Esophagus squamous epithelium (tissue), 5 donors: Measurements from ENCODE around the gene AP4M1. TPM values are rescaled to one million over a fixed set of nuclear protein-coding genes. Genes with fewer than 3 reads are reported as not detected.

Source experiments
- DNase-seq: peaks from one replicate; lab custom pipeline; 2025; lab: John Stamatoyannopoulos, UW
- H3K27ac ChIP-seq, 4 donors: fragments of 200-600 bp; sonication (generic); one replicate each; pipeline ENCODE4 v1.5.1; 2016 to 2019; ENCODE audit warnings: mild to moderate bottlenecking in 1 of 4
- H3K27me3 ChIP-seq, 4 donors: fragments of 200-600 bp; sonication (generic); 1 replicate in 3 of 4; 2 replicates in 1 of 4; pipeline versions ENCODE4 v1.5.1 to v1.6.0; 2017 to 2021; ENCODE audit warnings: antibody characterized with exemption in 1 of 4
- H3K36me3 ChIP-seq, 3 donors: fragments of 200-600 bp; sonication (generic); one replicate each; pipeline ENCODE4 v1.5.1; 2016 to 2019
- H3K4me1 ChIP-seq, 3 donors: fragments of 200-600 bp; sonication (generic); one replicate each; pipeline ENCODE4 v1.5.1; 2017 to 2019
- H3K4me3 ChIP-seq, 4 donors: fragments of 200-600 bp; sonication (generic); 1 replicate in 3 of 4; 2 replicates in 1 of 4; pipeline ENCODE4 v1.5.1; 2016 to 2019; ENCODE audit warnings: mild to moderate bottlenecking in 2 of 4, moderate library complexity in 1 of 4
- H3K9me3 ChIP-seq, 3 donors: fragments of 200-600 bp; sonication (generic); one replicate each; pipeline ENCODE4 v1.5.1; 2016 to 2019
- CTCF ChIP-seq, 6 experiments: fragments of 450-650 bp in 4 of 6; fragments of 200-600 bp in 2 of 6; sonication (generic) in 2 of 6; IDR thresholded peaks; one replicate each; pipeline ENCODE4 v1.5.1; 2016 to 2019; ENCODE audit warnings: antibody characterized with exemption in 6 of 6, mild to moderate bottlenecking in 4 of 6, moderate library complexity in 4 of 6
- POLR2A ChIP-seq, 4 donors: fragments of 450-650 bp; IDR thresholded peaks; one replicate each; pipeline ENCODE4 v1.6.1; 2017; ENCODE audit warnings: antibody characterized with exemption in 4 of 4, mild to moderate bottlenecking in 4 of 4, moderate library complexity in 3 of 4
- WGBS, 2 donors: methylation state at CpG; one replicate each; pipeline ENCODE4 v1.1.5; 2018; 5-methylcytosine and 5-hydroxymethylcytosine counted together
- intact Hi-C: fragments of 100-400 bp; cut with DNase I; formaldehyde crosslinking; loops from one replicate; pipeline ENCODE4 v1.15.0; 2022
- small RNA-seq, 4 donors: library from RNA; depleted of rRNA; stranded (forward); fragments of <200 nt; gene quantifications; one replicate each; pipeline ENCODE3, GENCODE V24; 2016
- total RNA-seq, 4 donors: library from RNA; depleted of rRNA; stranded (reverse); fragments of >200 nt; gene quantifications; one replicate each; pipeline ENCODE4 v1.1.0, GENCODE V29; 2016
- donor health status: DM: yes; HTN: yes; CAD: no.

AP4M1 gene
- total RNA-seq, 4 donors from 2014 or later: 8.1 to 26.1 (median 9.9) TPM

DNA sequence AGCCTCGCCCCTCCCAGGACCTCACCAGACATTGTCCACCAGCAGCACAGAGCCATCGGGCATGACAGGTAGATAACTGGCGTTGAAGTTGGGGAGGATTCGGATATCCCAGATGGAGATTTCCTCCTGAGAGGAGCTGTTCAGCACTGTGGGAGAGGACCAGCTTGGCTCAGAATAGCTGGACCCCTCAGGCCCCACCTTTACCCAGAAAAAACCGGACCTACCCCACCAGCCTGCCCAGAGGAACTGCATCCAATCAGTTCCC is 55.6 kb downstream of the AP4M1 start:
- H3K9me3 ChIP-seq: no peaks in the 10 kb centered on the region
- peaks cover 14 to 49% (median 22%) of the 10 kb centered on the region in 3 donors for H3K36me3 ChIP-seq
- intact Hi-C loops: no loop called here
- H3K4me3 ChIP-seq: peak overlapping the region in 3 of 4 donors; percentile 51 to 98 (median 94)
- DNase-seq: no peak
- TF ChIP-seq CTCF (IDR thresholded peaks at IDR 0.05) (no peak), POLR2A (IDR thresholded peaks at IDR 0.05) (no peak)
- H3K27ac ChIP-seq: peak overlapping the region; percentile 82 to 93 (median 90)
- H3K27me3 ChIP-seq: no peaks in the 10 kb centered on the region
- no CpG with 5 or more reads among the region's 5 CpGs for WGBS, 2 donors
- H3K4me1 ChIP-seq: peaks cover 15 to 65% (median 25%) of the 10 kb centered on the region in 3 donors

DNA sequence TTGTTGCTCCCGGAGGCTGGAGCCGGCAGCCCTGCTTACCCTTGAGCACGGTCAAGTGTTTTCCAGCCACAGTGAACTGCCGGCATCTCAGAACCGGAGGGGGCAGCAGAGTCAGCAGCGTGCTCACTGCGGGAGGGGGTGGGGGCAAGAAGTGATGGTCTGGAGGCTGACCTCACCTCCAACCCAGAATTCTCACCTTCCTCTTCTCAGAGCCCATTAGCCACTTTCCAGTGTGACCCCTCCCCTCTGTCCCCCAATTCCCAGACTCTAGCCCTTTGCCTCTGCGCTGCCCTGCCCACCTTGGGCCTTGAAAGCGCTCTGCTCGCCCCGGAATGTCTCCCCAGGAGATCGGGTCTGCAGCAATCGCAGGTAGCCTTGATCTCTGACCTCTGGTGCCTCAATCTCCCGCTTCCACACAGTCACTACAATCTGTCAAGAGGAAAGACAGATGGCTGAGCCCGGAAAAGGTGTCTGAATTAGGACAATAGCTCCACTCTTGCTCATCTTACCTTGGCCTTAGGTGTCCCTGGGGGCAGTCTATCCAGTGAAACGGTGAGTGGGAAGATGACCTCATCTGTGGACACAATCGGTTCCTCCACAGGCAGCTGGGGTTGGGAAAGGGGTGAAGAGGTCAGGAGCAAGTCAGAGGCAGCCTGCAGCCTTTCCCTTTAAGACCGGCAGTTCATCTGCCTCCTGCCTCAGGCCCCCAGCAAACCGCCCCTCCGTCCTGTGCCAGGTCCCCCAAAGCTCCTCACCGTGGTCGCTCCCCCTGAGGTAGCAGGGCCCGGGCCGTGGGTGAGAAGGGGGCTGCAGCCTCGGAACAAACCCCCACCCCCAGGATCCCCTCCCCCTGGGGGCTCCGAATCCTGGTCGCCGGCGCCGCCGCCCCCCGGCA is 56.1 kb downstream of the AP4M1 start:
- DNase-seq: no peak
- 12 to 18% methylated on average over 6 to 9 of the region's 32 CpGs for WGBS, 2 donors
- intact Hi-C loops: no loop called here
- no peaks in the 10 kb centered on the region for H3K27me3 ChIP-seq
- H3K4me3 ChIP-seq: peak overlapping the region; percentile 51 to 98 (median 93)
- peaks cover 15 to 66% (median 26%) of the 10 kb centered on the region in 3 donors for H3K4me1 ChIP-seq
- H3K36me3 ChIP-seq: peaks cover 14 to 46% (median 22%) of the 10 kb centered on the region in 3 donors
- no peaks in the 10 kb centered on the region for H3K9me3 ChIP-seq
- H3K27ac ChIP-seq: peak overlapping the region; percentile 82 to 93 (median 90)
- peak in 1 of 6 experiments; percentile 10 for TF ChIP-seq CTCF (IDR thresholded peaks at IDR 0.05)
- no peak for TF ChIP-seq POLR2A (IDR thresholded peaks at IDR 0.05)

Small RNA genes lying within 50 kb of the gene (small RNA-seq; reads per million reads assigned to genes)
- gene MIR106B (18.0 to 31.4 (median 24.1) reads per million in 4 donors), gene MIR25 (486 to 753 (median 711) reads per million in 4 donors), gene MIR93 (74.9 to 172 (median 166) reads per million in 4 donors)

Other genes with a start within 250 kb of the AP4M1 start
- gene OR2AE1, start 224.6 kb upstream of the AP4M1 start, total RNA-seq: under 1 TPM in 2 of 4 donors, not detected in 2; 0.30 to 0.57 TPM
- 10 to 100 TPM; 18.3 to 35.7 (median 22.7) TPM for gene TRIM4, start 182.1 kb upstream of the AP4M1 start, total RNA-seq
- gene GJC3, start 172.0 kb upstream of the AP4M1 start, total RNA-seq: under 1 TPM in 1 of 4 donors, not detected in 3; 0.26 TPM
- gene AZGP1, start 125.6 kb upstream of the AP4M1 start, total RNA-seq: 10 to 100 TPM in 1 of 4 donors, 1 to 10 TPM in 1, under 1 TPM in 2; 0.19 to 99.9 (median 1.3) TPM
- gene ZKSCAN1, start 86.0 kb upstream of the AP4M1 start, total RNA-seq: 10 to 100 TPM; 18.3 to 38.3 (median 21.9) TPM
- 10 to 100 TPM in 1 of 4 donors, 1 to 10 TPM in 3; 3.7 to 12.0 (median 8.0) TPM for gene ZSCAN21, start 51.9 kb upstream of the AP4M1 start, total RNA-seq
- 10 to 100 TPM; 10.5 to 22.3 (median 12.2) TPM for gene ZNF3, start 19.9 kb upstream of the AP4M1 start, total RNA-seq
- gene COPS6, start 12.7 kb upstream of the AP4M1 start, total RNA-seq: 10 to 100 TPM; 50.6 to 68.0 (median 62.2) TPM
- 10 to 100 TPM; 31.8 to 67.3 (median 63.1) TPM for gene MCM7, start 246 bp upstream of the AP4M1 start, total RNA-seq
- 10 to 100 TPM; 24.4 to 40.6 (median 30.5) TPM for gene TAF6, start 17.7 kb downstream of the AP4M1 start, total RNA-seq
- gene CNPY4, start 18.0 kb downstream of the AP4M1 start, total RNA-seq: 1 to 10 TPM in 3 of 4 donors, under 1 TPM in 1; 0.87 to 5.3 (median 3.1) TPM
- gene MBLAC1, start 25.3 kb downstream of the AP4M1 start, total RNA-seq: 1 to 10 TPM; 2.1 to 6.7 (median 2.9) TPM
- gene LAMTOR4, start 47.3 kb downstream of the AP4M1 start, total RNA-seq: 100 to 1,000 TPM in 1 of 4 donors, 10 to 100 TPM in 3; 71.8 to 138 (median 86.7) TPM
- 10 to 100 TPM in 3 of 4 donors, 1 to 10 TPM in 1; 9.3 to 20.2 (median 13.1) TPM for gene TRAPPC14, start 57.1 kb downstream of the AP4M1 start, total RNA-seq
- 1 to 10 TPM; 2.5 to 7.5 (median 5.3) TPM for gene GAL3ST4, start 67.0 kb downstream of the AP4M1 start, total RNA-seq
- gene GPC2, start 75.7 kb downstream of the AP4M1 start, total RNA-seq: 1 to 10 TPM in 1 of 4 donors, under 1 TPM in 2, not detected in 1; 0.57 to 1.4 (median 0.83) TPM
- under 1 TPM in 2 of 4 donors, not detected in 2; 0.40 to 0.95 TPM for gene STAG3, start 76.3 kb downstream of the AP4M1 start, total RNA-seq
- under 1 TPM; 0.26 to 0.99 (median 0.67) TPM for gene PVRIG, start 118.3 kb downstream of the AP4M1 start, total RNA-seq
- not detected for gene SPDYE3, start 206.1 kb downstream of the AP4M1 start, total RNA-seq